A549 (cell line): ENCODE results near the gene ARHGEF19. TPM values are rescaled to one million over a fixed set of nuclear protein-coding genes. Genes with fewer than 3 reads are reported as not detected.

ENCODE experiments used
- ATAC-seq, 2 experiments: fragments of 200-7000 bp in 1 of 2; fragments of >200 bp in 1 of 2; cut with Nextera tagmentation in 1 of 2; cut with Tn5 transposase in 1 of 2; 3 replicates each; pipeline versions ENCODE4 v1.8.0 to v1.9.1; 2018 to 2020; ENCODE audit warnings: mild to moderate bottlenecking in 1 of 2, moderate library complexity in 1 of 2
- CTCF ChIA-PET: fragments of 300-600 bp; sonication (Branson Sonifier 250); formaldehyde crosslinking; extraction: SDS; loops from one replicate; lab custom pipeline; 2021; ENCODE audit warnings: antibody characterized with exemption, inconsistent platforms; lab: Yijun Ruan, JAX
- POLR2A ChIA-PET: fragments of 350-600 bp; formaldehyde crosslinking; extraction: SDS; loops from one replicate; lab custom pipeline; 2021; ENCODE audit warnings: antibody characterized with exemption, inconsistent platforms; lab: Yijun Ruan, JAX
- DNase-seq, 2 experiments: peaks; one replicate each; pipeline versions ENCODE4 v3.0.0 to v3.0.0-alpha.2; 2011 to 2016; ENCODE audit warnings: low read depth in 1 of 2, low spot score in 1 of 2
- FAIRE-seq: peaks from 2 replicates; lab custom pipeline; 2011; peaks lifted over from hg19 to GRCh38; lab: Jason Lieb, UNC
- H3K27ac ChIP-seq, 2 experiments: fragments of >200 bp; sonication (Bioruptor Twin); formaldehyde crosslinking; 3 replicates each; pipeline ENCODE4 v1.5.1; 2016 to 2017
- H3K4me1 ChIP-seq: fragments of >200 bp; sonication (Bioruptor Twin); formaldehyde crosslinking; 3 replicates; pipeline ENCODE4 v1.6.1; 2016
- H3K4me2 ChIP-seq: fragments of >200 bp; sonication (Bioruptor Twin); formaldehyde crosslinking; 3 replicates; pipeline ENCODE4 v1.6.1; 2016
- H3K4me3 ChIP-seq: fragments of >200 bp; sonication (Bioruptor Twin); formaldehyde crosslinking; 3 replicates; pipeline ENCODE4 v1.5.1; 2016
- H3K9me3 ChIP-seq: fragments of >200 bp; sonication (Bioruptor Twin); formaldehyde crosslinking; 3 replicates; pipeline ENCODE4 v1.6.1; 2016
- BCL3 ChIP-seq: fragments of >200 bp; sonication (Bioruptor Twin); formaldehyde crosslinking; IDR thresholded peaks from 3 replicates; pipeline ENCODE4 v1.6.1; 2016
- BHLHE40 ChIP-seq: IDR thresholded peaks from 2 replicates; pipeline ENCODE4 v1.6.1; 2012; ENCODE audit warnings: low read depth, low read length, inconsistent platforms
- CBX2 ChIP-seq: fragments of 200-600 bp; sonication (generic); IDR thresholded peaks from 2 replicates; pipeline ENCODE4 v1.6.1; 2016; ENCODE audit warnings: low read depth, mild to moderate bottlenecking, borderline replicate concordance
- CEBPB ChIP-seq, 2 experiments: fragments of >200 bp in 1 of 2; sonication (Bioruptor Twin) in 1 of 2; formaldehyde crosslinking in 1 of 2; IDR thresholded peaks; 2 replicates each; pipeline ENCODE4 v1.6.1; 2012 to 2016
- CHD2 ChIP-seq: fragments of 150-350 bp; IDR thresholded peaks from 2 replicates; pipeline ENCODE4 v1.6.1; 2014; ENCODE audit warnings: low read length; ENCODE audit not compliant: partially characterized antibody
- CHD4 ChIP-seq: fragments of 200-600 bp; sonication (generic); IDR thresholded peaks from 2 replicates; pipeline ENCODE4 v1.6.1; 2016; ENCODE audit warnings: antibody characterized with exemption, mild to moderate bottlenecking, borderline replicate concordance
- ESRRA ChIP-seq: fragments of 150-350 bp; IDR thresholded peaks from 2 replicates; pipeline ENCODE4 v1.6.1; 2014; ENCODE audit warnings: mild to moderate bottlenecking, low read length, borderline replicate concordance
- FOSL2 ChIP-seq, 2 experiments: fragments of 450-650 bp in 1 of 2; fragments of >200 bp in 1 of 2; sonication (Bioruptor Twin) in 1 of 2; formaldehyde crosslinking; IDR thresholded peaks; 2 replicates each; pipeline versions ENCODE4 v1.5.0 to v1.6.1; 2016 to 2020; ENCODE audit warnings: mild to moderate bottlenecking in 1 of 2, moderate library complexity in 1 of 2
- HES2 ChIP-seq: fragments of >200 bp; sonication (Bioruptor Twin); formaldehyde crosslinking; IDR thresholded peaks from 2 replicates; pipeline ENCODE4 v1.6.1; 2016
- HEYL ChIP-seq: fragments of 250-450 bp; sonication (Bioruptor Pico); IDR thresholded peaks from 2 replicates; pipeline ENCODE4 v1.8.0; 2021; ENCODE audit warnings: mild to moderate bottlenecking, moderate library complexity
- HOXB13 ChIP-seq: fragments of 250-450 bp; sonication (Bioruptor Pico); IDR thresholded peaks from 2 replicates; pipeline ENCODE4 v1.5.0; 2020; ENCODE audit warnings: low read depth, mild to moderate bottlenecking, moderate library complexity
- HOXB5 ChIP-seq: fragments of 250-450 bp; sonication (Bioruptor Pico); IDR thresholded peaks from 2 replicates; pipeline ENCODE4 v1.5.0; 2020; ENCODE audit warnings: mild to moderate bottlenecking, moderate library complexity
- JUNB ChIP-seq: fragments of >200 bp; sonication (Bioruptor Twin); formaldehyde crosslinking; IDR thresholded peaks from 2 replicates; pipeline ENCODE4 v1.6.1; 2016
- KDM1A ChIP-seq: fragments of 200-600 bp; sonication (generic); IDR thresholded peaks from 2 replicates; pipeline ENCODE4 v1.6.1; 2016; ENCODE audit warnings: low read depth, mild to moderate bottlenecking
- KDM5A ChIP-seq: fragments of 200-600 bp; sonication (generic); IDR thresholded peaks from 2 replicates; pipeline ENCODE4 v1.6.1; 2016; ENCODE audit warnings: antibody characterized with exemption, mild to moderate bottlenecking
- MYC ChIP-seq: IDR thresholded peaks from 2 replicates; pipeline ENCODE4 v1.6.1; 2012; ENCODE audit warnings: mild to moderate bottlenecking, inconsistent platforms, low read length, improper control_type of control experiment, borderline replicate concordance
- NPAS2 ChIP-seq: fragments of 250-450 bp; sonication (Bioruptor Pico); IDR thresholded peaks from 2 replicates; pipeline ENCODE4 v1.8.0; 2022; ENCODE audit warnings: mild to moderate bottlenecking, moderate library complexity, borderline replicate concordance
- NR3C1 ChIP-seq: fragments of >200 bp; sonication (Bioruptor Twin); formaldehyde crosslinking; IDR thresholded peaks from 3 replicates; pipeline ENCODE4 v1.6.1; 2017
- POLR2AphosphoS2 ChIP-seq: conservative IDR thresholded peaks from 2 replicates; pipeline ENCODE4 v1.6.1; 2012; ENCODE audit warnings: low read length, improper control_type of control experiment, inconsistent platforms
- RAD21 ChIP-seq, 2 experiments: fragments of >200 bp in 1 of 2; sonication (Bioruptor Twin) in 1 of 2; formaldehyde crosslinking in 1 of 2; IDR thresholded peaks in 1 of 2; conservative IDR thresholded peaks in 1 of 2; 2 replicates in 1 of 2; 3 replicates in 1 of 2; pipeline ENCODE4 v1.6.1; 2012 to 2018; ENCODE audit warnings: inconsistent platforms in 1 of 2
- RARB ChIP-seq: fragments of 250-450 bp; sonication (Bioruptor Pico); IDR thresholded peaks from 2 replicates; pipeline ENCODE4 v1.8.0; 2021; ENCODE audit warnings: mild to moderate bottlenecking, moderate library complexity
- RFX5 ChIP-seq: fragments of 450-650 bp; IDR thresholded peaks from 2 replicates; pipeline ENCODE4 v1.7.1; 2014; ENCODE audit warnings: antibody characterized with exemption, mild to moderate bottlenecking, moderate library complexity
- RNF2 ChIP-seq: fragments of 200-600 bp; sonication (generic); IDR thresholded peaks from 2 replicates; pipeline ENCODE4 v1.6.1; 2016; ENCODE audit warnings: low read depth, mild to moderate bottlenecking, antibody characterized with exemption, moderate library complexity, borderline replicate concordance
- TFCP2L1 ChIP-seq: fragments of 250-450 bp; sonication (Bioruptor Pico); IDR thresholded peaks from 2 replicates; pipeline ENCODE4 v1.5.0; 2021; ENCODE audit warnings: mild to moderate bottlenecking
- ZFP36 ChIP-seq: fragments of 450-650 bp; IDR thresholded peaks from 2 replicates; pipeline ENCODE4 v1.6.1; 2014; ENCODE audit warnings: borderline replicate concordance; ENCODE audit not compliant: partially characterized antibody
- ZSCAN20 ChIP-seq: fragments of 250-450 bp; sonication (Bioruptor Pico); IDR thresholded peaks from 2 replicates; pipeline ENCODE4 v1.8.0; 2022; ENCODE audit warnings: mild to moderate bottlenecking, moderate library complexity
- WGBS: methylation state at CpG from one replicate; pipeline ENCODE4 v1.1.6; 2017; ENCODE audit errors: missing lambda C conversion rate; 5-methylcytosine and 5-hydroxymethylcytosine counted together
- polyA plus RNA-seq, 4 experiments: library from polyadenylated mRNA; depleted of rRNA in 3 of 4; stranded (reverse); fragments of >200 nt; fragmentation: RNase III in 1 of 4; extraction: RNeasy Plus Mini Kit Qiagen cat#74134 plus additional on column Dnase treatment in 1 of 4; gene quantifications; 2 replicates in 3 of 4; 3 replicates in 1 of 4; pipeline ENCODE4 v1.2.3, GENCODE V29; 2011 to 2017
- TF ChIP-seq, protein P1 (sequence below): fragments of 150-350 bp; IDR thresholded peaks from 2 replicates; pipeline ENCODE4 v1.6.1; 2014; ENCODE audit warnings: low read depth, mild to moderate bottlenecking, low read length
- TF ChIP-seq, protein P2 (sequence below): fragments of 250-450 bp; sonication (Bioruptor Pico); IDR thresholded peaks from 2 replicates; pipeline ENCODE4 v1.5.0; 2020; ENCODE audit warnings: low read depth, mild to moderate bottlenecking, moderate library complexity
- TF ChIP-seq, protein P3 (sequence below): fragments of 450-650 bp; IDR thresholded peaks from 2 replicates; pipeline ENCODE4 v1.6.1; 2014; ENCODE audit warnings: antibody characterized with exemption

ARHGEF19 gene
- polyA plus RNA-seq, 2 of the 4 experiments (the other 2 are of a cell fraction): 6.1 to 9.2 TPM

GRCh38 chr1:16243215-16243610 is 30.8 kb upstream of the ARHGEF19 start:
- Histone ChIP-seq H3K9me3 (no peaks in the 10 kb centered on the region), H3K4me2 (no peak overlapping the region), H3K4me3 (no peak overlapping the region), H3K4me1 (peaks cover 7% of the 10 kb centered on the region; the same call in 2 of the 3 replicates), H3K27ac (no peak overlapping the region)
- TF ChIP-seq BCL3: no peak
- TF ChIP-seq NR3C1: no peak
- no peak for TF ChIP-seq MYC
- TF ChIP-seq RFX5: no peak
- TF ChIP-seq HOXB5 (CRISPR knock-in tag): no peak
- TF ChIP-seq, protein P1, sequence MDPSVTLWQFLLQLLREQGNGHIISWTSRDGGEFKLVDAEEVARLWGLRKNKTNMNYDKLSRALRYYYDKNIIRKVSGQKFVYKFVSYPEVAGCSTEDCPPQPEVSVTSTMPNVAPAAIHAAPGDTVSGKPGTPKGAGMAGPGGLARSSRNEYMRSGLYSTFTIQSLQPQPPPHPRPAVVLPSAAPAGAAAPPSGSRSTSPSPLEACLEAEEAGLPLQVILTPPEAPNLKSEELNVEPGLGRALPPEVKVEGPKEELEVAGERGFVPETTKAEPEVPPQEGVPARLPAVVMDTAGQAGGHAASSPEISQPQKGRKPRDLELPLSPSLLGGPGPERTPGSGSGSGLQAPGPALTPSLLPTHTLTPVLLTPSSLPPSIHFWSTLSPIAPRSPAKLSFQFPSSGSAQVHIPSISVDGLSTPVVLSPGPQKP: no peak
- TF ChIP-seq, protein P2, sequence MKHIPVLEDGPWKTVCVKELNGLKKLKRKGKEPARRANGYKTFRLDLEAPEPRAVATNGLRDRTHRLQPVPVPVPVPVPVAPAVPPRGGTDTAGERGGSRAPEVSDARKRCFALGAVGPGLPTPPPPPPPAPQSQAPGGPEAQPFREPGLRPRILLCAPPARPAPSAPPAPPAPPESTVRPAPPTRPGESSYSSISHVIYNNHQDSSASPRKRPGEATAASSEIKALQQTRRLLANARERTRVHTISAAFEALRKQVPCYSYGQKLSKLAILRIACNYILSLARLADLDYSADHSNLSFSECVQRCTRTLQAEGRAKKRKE: no peak
- no peak for TF ChIP-seq JUNB
- no peak for TF ChIP-seq NPAS2
- TF ChIP-seq FOSL2 (IDR thresholded peaks at IDR 0.05): no peak
- no peak for TF ChIP-seq FOSL2 (CRISPR knock-in tag; IDR thresholded peaks at IDR 0.05)
- no peak for TF ChIP-seq POLR2AphosphoS2
- TF ChIP-seq CEBPB (IDR thresholded peaks at IDR 0.05): no peak
- no peak for TF ChIP-seq CHD2
- TF ChIP-seq CHD4: no peak
- TF ChIP-seq HOXB13 (CRISPR knock-in tag): no peak
- no peak for TF ChIP-seq BHLHE40
- no peak for TF ChIP-seq ESRRA
- TF ChIP-seq HEYL: no peak
- no peak for TF ChIP-seq TFCP2L1
- TF ChIP-seq CBX2: no peak
- ATAC-seq: no peak
- FAIRE-seq: no peak
- ChIA-PET CTCF (interaction anchor here (0.6 to 5.4 kb wide), 20 partner anchors 10 to 235 kb away, joined by 3 to 107 read pairs (median 5); partner anchors contain the start of gene FAM131C), POLR2A (interaction anchor here (2.0 kb wide), 1 partner anchor 36 kb away, joined by 6 read pairs; no protein-coding TSS in a partner anchor)
- 69% methylated on average over 8 of the region's 8 CpGs for WGBS
- DNase-seq: no peak

GRCh38 chr1:16242556-16243214 is 30.2 kb upstream of the ARHGEF19 start:
- WGBS: 90% methylated on average over 17 of the region's 17 CpGs
- H3K4me1 ChIP-seq: peaks cover 7% of the 10 kb centered on the region
- FAIRE-seq: no peak
- DNase-seq: no peak
- ChIA-PET CTCF (interaction anchor here (0.6 to 5.4 kb wide), 9 partner anchors 21 to 176 kb away, joined by 3 to 107 read pairs (median 5); partner anchors contain the start of gene FAM131C), POLR2A (interaction anchor here (2.0 kb wide), 1 partner anchor 36 kb away, joined by 6 read pairs; no protein-coding TSS in a partner anchor)
- no peak overlapping the region for H3K4me2 ChIP-seq
- ATAC-seq: no peak
- H3K4me3 ChIP-seq: no peak overlapping the region
- H3K9me3 ChIP-seq: no peaks in the 10 kb centered on the region
- no peak overlapping the region for H3K27ac ChIP-seq
- TF ChIP-seq, protein P1: no peak
- TF ChIP-seq, protein P3, sequence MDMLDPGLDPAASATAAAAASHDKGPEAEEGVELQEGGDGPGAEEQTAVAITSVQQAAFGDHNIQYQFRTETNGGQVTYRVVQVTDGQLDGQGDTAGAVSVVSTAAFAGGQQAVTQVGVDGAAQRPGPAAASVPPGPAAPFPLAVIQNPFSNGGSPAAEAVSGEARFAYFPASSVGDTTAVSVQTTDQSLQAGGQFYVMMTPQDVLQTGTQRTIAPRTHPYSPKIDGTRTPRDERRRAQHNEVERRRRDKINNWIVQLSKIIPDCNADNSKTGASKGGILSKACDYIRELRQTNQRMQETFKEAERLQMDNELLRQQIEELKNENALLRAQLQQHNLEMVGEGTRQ: no peak
- TF ChIP-seq RAD21 (conservative IDR thresholded peaks at IDR 0.05 in 1 of 2, IDR thresholded peaks at IDR 0.05 in 1 of 2) (no peak), ZSCAN20 (CRISPR knock-in tag) (no peak), RNF2 (no peak), CHD4 (no peak), NR3C1 (no peak), TFCP2L1 (no peak), RARB (CRISPR knock-in tag) (no peak), FOSL2 (IDR thresholded peaks at IDR 0.05) (no peak), FOSL2 (CRISPR knock-in tag; IDR thresholded peaks at IDR 0.05) (no peak), KDM5A (no peak), HES2 (no peak), KDM1A (no peak), ZFP36 (no peak)
